NCI-H748 (cell line): ENCODE results near the gene DNAJC16.
A peak's percentile ranks its signal among the peaks of the same experiment; 100 is the strongest.
"Not testable (repeated sequence)": the region's sequence is repeated elsewhere in the genome, so short reads cannot be mapped to it uniquely, and the experiment has no call there.

Experiments used
- DNase-seq: peaks from one replicate; lab custom pipeline; 2025; ENCODE audit not compliant: unreplicated experiment; lab: John Stamatoyannopoulos, UW

Gene DNAJC16

DNA sequence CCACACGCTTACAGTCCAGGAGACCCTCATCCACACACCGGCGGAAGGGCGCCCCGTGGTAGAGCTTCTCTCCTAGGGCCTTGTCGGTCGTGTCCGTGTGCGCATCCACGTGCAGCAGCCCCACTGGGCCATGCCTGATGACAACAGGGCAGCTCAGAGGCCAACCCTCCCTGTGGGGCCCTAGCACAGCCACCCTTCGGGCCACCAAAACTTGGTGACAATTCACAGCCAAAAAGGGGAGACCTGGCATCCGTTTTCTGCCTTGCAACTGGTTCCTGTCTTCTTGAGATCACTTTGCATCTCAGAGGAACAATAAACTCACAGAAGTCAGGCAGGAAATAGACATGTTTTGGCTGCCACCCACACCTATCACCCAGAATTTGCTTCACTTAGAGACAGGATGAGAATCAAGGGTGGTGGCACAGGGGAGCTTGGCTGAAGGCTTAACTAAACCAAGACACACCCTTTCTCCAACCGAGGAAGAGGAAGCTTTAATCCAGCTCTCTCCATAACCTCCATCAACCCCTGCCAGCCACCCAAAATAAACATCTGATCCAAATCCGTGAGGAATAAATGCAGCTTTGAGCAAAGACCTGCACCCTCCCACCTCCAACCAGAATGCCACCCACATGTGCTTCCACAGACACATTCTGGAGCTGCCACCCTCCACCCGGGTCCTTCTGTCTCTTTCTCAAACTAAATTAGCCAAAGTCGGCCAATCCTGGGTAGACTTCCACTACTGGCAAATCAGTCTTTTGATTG lies 52.5 kb downstream of the DNAJC16 start:
- DNase-seq = no peak

DNA sequence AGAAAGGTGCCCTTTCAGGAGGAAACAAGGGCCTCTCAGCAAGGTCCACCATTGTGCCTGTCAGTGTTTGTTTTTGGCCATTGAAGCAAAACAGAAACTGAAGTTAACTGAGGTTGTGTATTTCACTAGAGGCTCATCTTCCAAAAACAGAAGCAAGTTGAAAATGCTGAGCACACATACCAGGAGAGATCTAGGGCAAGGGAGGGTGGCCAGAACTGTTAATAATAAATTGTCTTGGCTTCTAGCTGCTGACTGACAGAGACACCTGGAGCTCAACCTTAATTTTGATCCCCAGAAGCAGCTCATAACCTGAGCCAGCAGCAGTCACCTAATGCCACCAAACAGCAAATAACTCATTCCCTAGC lies 53.0 kb downstream of the DNAJC16 start:
- DNase-seq = no peak

GRCh38 chr1:15583016-15583706 lies 56.5 kb downstream of the DNAJC16 start:
- DNase-seq = no peak

- peak; percentile 17 for DNase-seq
Observed at GRCh38 chr1:15584489-15585363, 58.1 kb downstream of the DNAJC16 start, which contains the start of gene AGMAT. Gene AGMAT (minus strand): TSS chr1:15585051. CDS start chr1:15584967, 84 bp downstream.

DNA sequence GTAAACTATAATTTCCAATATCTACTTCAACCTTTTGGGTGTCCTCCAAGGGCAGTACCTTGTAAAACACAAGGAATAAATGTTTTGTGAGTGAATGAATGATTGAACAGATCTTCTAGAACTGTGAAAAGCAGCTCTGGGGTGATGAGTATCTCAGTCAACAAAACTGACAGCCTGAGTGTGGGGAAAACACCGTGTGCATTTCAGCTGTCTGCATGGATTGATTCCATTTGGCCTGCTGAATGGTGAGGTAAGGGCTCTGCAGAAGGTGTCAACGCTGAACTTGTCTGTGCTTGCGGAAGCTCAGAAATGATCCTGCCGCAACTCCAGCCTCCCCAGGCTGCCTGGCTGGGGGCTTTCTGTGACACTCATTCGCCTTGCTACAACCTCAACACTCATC lies 65.6 kb downstream of the DNAJC16 start:
- no peak for DNase-seq

DNA sequence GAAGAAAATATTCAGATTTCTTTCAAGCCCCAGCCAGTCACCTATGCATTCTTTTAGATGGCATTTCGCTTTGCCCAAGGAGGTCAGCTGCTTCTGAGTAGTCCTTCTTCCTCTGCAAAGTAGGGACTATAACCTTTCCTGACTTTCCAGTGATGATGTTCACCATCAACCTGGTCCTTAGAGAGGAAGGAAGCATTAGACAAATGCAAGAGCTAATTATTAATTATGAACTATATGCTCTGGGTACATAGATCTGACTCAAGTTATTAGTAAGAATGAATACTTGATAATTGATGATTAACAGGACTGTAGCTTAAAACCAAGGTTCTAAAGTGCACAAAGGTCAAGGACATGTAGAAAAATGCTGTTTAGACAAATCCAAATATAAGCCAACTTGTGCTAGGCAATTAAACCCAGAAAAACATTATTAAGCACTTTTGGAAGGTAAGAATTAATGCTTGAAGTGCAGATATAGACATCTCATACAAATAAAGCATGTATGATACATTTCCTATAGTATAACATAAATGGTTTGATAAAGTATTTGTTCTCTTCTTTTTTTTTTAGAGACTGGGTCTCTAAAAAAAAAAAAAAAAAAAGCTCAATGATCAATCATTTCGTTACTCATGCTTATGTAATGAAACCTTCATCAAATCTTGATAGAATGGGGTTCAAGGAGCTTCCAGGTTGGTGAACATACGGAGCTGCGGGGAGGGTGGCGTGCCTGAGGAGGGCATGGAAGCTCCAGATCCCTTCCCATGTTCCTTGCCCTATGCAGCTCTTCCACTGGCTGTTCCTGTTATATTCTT lies 69.4 kb downstream of the DNAJC16 start:
- DNase-seq = no peak

DNA sequence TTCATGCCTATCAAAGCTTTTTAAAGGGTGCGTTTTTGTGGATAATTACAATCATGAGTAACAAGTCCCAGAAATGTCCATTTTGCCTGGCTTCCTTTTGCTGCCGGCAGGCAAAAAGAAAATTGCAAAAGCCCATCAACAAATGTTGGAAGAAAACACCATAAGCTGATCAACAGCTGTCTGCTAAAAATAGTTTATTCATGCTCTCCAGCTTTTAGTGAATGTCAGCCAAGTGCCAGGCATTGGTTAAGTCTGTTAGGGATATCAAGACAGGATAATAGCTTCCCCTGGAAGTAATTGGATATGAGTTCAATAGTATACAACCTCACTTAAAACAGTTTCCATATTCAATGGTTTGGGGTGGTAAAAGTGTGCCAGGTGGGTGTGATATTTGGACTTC lies 71.8 kb downstream of the DNAJC16 start:
- DNase-seq = no peak

- peak; percentile 97 for DNase-seq
Observed at GRCh38 chr1:15603050-15603965, 76.7 kb downstream of the DNAJC16 start.

DNA sequence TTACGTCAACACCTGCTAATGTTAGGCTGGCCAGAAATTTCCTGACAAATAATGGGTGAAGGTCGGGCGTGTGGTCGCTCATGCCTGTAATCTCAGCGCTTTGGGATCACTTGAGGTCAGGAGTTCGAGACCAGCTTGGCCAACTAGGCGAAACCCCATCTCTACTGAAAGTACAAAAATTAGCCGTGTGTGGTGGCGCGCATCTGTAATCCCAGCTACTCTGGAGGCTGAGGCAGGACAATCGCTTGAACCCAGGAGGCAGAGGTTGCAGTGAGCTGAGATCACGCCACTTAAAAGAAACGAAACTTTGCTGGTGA lies 77.3 kb downstream of the DNAJC16 start:
- DNase-seq = not testable (repeated sequence)

- not testable (repeated sequence) for DNase-seq
Observed at GRCh38 chr1:15604400-15604799, 77.8 kb downstream of the DNAJC16 start.

- DNase-seq = peak; percentile 5
Observed at GRCh38 chr1:15605398-15606383, 79.0 kb downstream of the DNAJC16 start.

DNA sequence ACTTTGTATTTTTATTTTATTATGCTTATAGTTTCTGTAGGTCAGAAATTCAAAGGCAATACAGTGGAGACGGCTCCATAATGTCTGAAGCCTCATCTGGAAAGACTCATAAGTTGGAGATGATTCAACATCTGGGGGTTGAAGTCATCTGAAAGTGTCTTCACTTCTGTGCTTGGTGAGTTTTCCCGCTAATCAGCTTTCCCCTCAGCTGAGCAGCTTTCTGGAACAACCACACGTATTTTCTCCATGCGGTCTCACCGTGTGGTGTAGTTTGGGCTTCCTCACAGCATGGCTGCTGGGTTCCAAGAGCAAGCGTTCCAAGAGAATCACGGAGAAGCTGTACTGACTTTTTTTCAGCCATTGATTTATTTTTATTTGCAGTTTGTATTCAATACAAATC lies 83.0 kb downstream of the DNAJC16 start:
- no peak for DNase-seq

DNA sequence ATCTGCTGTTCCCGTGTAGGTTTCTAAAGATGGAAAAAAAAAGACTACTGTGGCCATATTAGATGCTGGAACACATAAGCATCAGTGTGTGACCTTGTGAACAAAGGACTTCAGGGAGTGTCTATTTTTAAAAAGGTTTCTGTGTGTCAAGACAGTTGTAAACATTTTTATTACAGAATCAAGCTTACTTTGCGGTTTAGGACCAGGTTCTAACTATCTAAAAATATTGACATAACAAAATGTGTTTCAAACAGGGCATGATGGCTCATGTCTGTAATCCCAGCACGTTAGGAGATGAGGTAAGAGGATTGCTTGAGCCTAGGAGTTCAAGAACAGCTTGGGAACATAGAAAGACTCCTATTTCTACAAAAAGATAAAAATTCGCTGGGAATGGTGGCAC lies 83.5 kb downstream of the DNAJC16 start:
- peak; percentile 56 for DNase-seq

GRCh38 chr1:15616373-15617172 lies 89.9 kb downstream of the DNAJC16 start:
- no peak for DNase-seq

- peak; percentile 94 for DNase-seq
Observed at GRCh38 chr1:15617173-15618076, 90.8 kb downstream of the DNAJC16 start, which contains the start of gene DDI2. Gene DDI2 (plus strand): TSS chr1:15617458. CDS start chr1:15617671, 213 bp downstream.

DNA sequence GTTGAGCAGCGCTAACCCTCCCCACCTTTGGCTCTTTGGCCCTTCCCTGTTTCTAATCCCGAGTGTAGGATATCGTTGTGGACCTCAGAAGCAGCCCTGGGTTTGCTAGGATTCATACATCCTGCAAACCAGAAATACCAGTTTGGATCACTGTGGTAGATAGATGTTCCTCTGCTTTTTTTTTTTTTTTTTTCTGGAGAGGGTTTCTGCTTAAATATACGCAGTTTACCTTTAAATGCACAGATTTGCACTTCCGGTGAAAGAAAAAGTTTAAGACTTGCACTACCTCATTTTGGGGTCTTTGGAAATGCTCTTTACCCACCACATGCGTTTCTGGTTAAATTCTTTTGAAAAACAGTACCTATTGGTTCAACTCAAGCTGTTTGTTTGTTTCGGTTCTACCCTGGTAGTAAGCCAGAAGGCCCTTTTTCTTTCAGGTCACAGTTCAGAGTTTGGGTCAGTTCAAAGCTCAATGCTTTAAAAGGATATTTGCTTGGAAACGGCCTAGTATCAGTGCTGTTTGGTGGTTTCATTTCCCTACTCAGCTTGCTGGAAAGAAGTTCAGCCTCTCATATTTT lies 91.5 kb downstream of the DNAJC16 start:
- DNase-seq = peak; percentile 78
